ENCODE measurements around the gene RNF167. TPM values are rescaled to one million over a fixed set of nuclear protein-coding genes. Genes with fewer than 3 reads are reported as not detected.

Gene RNF167
- total and polyA plus RNA-seq, 2 of the 13 experiments (the other 11 are each of a cell fraction or from before 2014, with no cell fraction given) = 44.1 to 45.4 TPM

GRCh38 chr17:4908711-4909496 lies 31.2 kb upstream of the RNF167 start (continued):
- TF ChIP-seq SPEN (CRISPR knock-in tag; IDR thresholded peaks at IDR 0.05; ENCODE audit: low read depth) (peak; percentile 35; the same call in 1 of the 2 replicates), NFKBIZ (CRISPR knock-in tag; IDR thresholded peaks at IDR 0.05) (no peak), ZNF790 (CRISPR knock-in tag; IDR thresholded peaks at IDR 0.05; ENCODE audit: borderline replicate concordance) (no peak), SP1 (IDR thresholded peaks at IDR 0.05) (no peak), SP1 (CRISPR knock-in tag; IDR thresholded peaks at IDR 0.05) (no peak), ELK4 (CRISPR knock-in tag; IDR thresholded peaks at IDR 0.05; ENCODE audit: borderline replicate concordance) (no peak), BHLHE40 (IDR thresholded peaks at IDR 0.05; ENCODE audit: low read length) (0 out of 2 replicates have a peak, but pooled peaks have one; percentile 1), PATZ1 (CRISPR knock-in tag; IDR thresholded peaks at IDR 0.05) (no peak), ZNF652 (CRISPR knock-in tag; IDR thresholded peaks at IDR 0.05; ENCODE audit: borderline replicate concordance, low read depth) (peak; percentile 38; the same call in 1 of the 2 replicates), ZNF556 (CRISPR knock-in tag; IDR thresholded peaks at IDR 0.05; ENCODE audit: borderline replicate concordance) (peak; percentile 65; the same call in 1 of the 2 replicates), ZNF160 (CRISPR knock-in tag; IDR thresholded peaks at IDR 0.05) (no peak), ZHX1 (CRISPR knock-in tag; IDR thresholded peaks at IDR 0.05; ENCODE audit: low read depth) (no peak), ZNF281 (CRISPR knock-in tag; IDR thresholded peaks at IDR 0.05; ENCODE audit: borderline replicate concordance) (no peak), KDM5B (CRISPR knock-in tag; IDR thresholded peaks at IDR 0.05; ENCODE audit: borderline replicate concordance) (no peak; the same call in 1 of the 2 replicates)

Measured in HepG2 (cell line).